ENCODE measurements around the gene SERP2. TPM values are rescaled to one million over a fixed set of nuclear protein-coding genes. Genes with fewer than 3 reads are reported as not detected.
A peak's percentile ranks its signal among the peaks of the same experiment; 100 is the strongest.

The SERP2 gene
- total and polyA plus RNA-seq, 9 of the 15 experiments (the other 6 are each of a cell fraction or from before 2014, with no cell fraction given), result 0.13 TPM; not detected in 8

GRCh38 chr13:44397766-44398223 lies 24.2 kb downstream of the SERP2 start:
- Histone ChIP-seq H2AFZ (ENCODE audit: low read depth, low read length) (peak overlapping the region; percentile 84), H3K36me3 (ENCODE audit: control insufficient read depth, insufficient read depth, low read length) (no peaks in the 10 kb centered on the region), H3K9me1 (ENCODE audit: control insufficient read depth, insufficient read depth, low read length) (no peaks in the 10 kb centered on the region), H3K9ac (ENCODE audit: insufficient read depth in 1 of 2, low read depth in 2 of 2, low read length in 2 of 2) (peak overlapping the region in 1 of 2 experiments; percentile 45; a peak in 2 of 4 replicates), H3K4me1 (replicated peaks in 1 of 2; ENCODE audit: control insufficient read depth in 2 of 2, insufficient read depth in 2 of 2, low read length in 2 of 2) (peaks cover 23 to 34% of the 10 kb centered on the region in 2 experiments; a peak in 4 of 5 replicates), H3K79me2 (ENCODE audit: control insufficient read depth, insufficient read depth, low read length) (no peaks in the 10 kb centered on the region), H3K27me3 (ENCODE audit: control insufficient read depth in 2 of 2, insufficient read depth in 2 of 2, low read length in 2 of 2) (no peaks in the 10 kb centered on the region), H3K9me3 (replicated peaks; ENCODE audit: control insufficient read depth, insufficient read depth, low read depth, low read length) (no peaks in the 10 kb centered on the region), H3K27ac (ENCODE audit: extremely low read depth, low read depth, low read length) (peak overlapping the region; percentile 78), H4K20me1 (replicated peaks; ENCODE audit: control insufficient read depth, insufficient read depth, low read length) (no peaks in the 10 kb centered on the region), H3K4me3 (no peak overlapping the region), H3K4me2 (ENCODE audit: insufficient read depth, low read length) (peak overlapping the region; percentile 63)
- WGBS (ENCODE audit: insufficient coverage, low coverage, missing lambda C conversion rate), result 10% methylated on average over 2 of the region's 3 CpGs
- intact Hi-C loops (cut with micrococcal nuclease) (no loop called here), in situ Hi-C loops (cut with MboI) (no loop called here)
- FAIRE-seq (peak; percentile 88), ATAC-seq (peak; percentile 95), DNase-seq (ENCODE audit: extremely low read depth in 1 of 4, low spot score in 3 of 4) (peak; percentile 53 to 89 (median 70))
- BruUV-seq (replicated peaks), result no TSS peak
- CTCF ChIA-PET (ENCODE audit: low intra/inter-chr PET ratio), result no interaction called here
- POLR2A ChIA-PET, result interaction anchor here (0.6 to 1.1 kb wide), 2 partner anchors 12 to 23 kb away, joined by 3 to 4 read pairs; no protein-coding TSS in a partner anchor
- TF ChIP-seq ELF2 (CRISPR knock-in tag; IDR thresholded peaks at IDR 0.05) (no peak), ZBTB1 (CRISPR knock-in tag; IDR thresholded peaks at IDR 0.05; ENCODE audit: borderline replicate concordance, low read depth) (no peak), PTBP1 (IDR thresholded peaks at IDR 0.05; ENCODE audit: low read depth, low read length) (no peak), KAT7 (CRISPR knock-in tag; IDR thresholded peaks at IDR 0.05; ENCODE audit: borderline replicate concordance) (no peak), IRF2 (CRISPR knock-in tag; IDR thresholded peaks at IDR 0.05) (no peak), ZKSCAN1 (IDR thresholded peaks at IDR 0.05; ENCODE audit: low read depth, low read length) (no peak; the same call in 1 of the 2 replicates), GTF2A2 (tag; IDR thresholded peaks at IDR 0.05) (no peak), MED1 (CRISPR knock-in tag; IDR thresholded peaks at IDR 0.05; ENCODE audit: borderline replicate concordance) (no peak), ZNF444 (CRISPR knock-in tag; IDR thresholded peaks at IDR 0.05) (no peak), SLC30A9 (CRISPR knock-in tag; IDR thresholded peaks at IDR 0.05) (no peak), LEF1 (IDR thresholded peaks at IDR 0.05) (peak; percentile 78; the same call in 1 of the 2 replicates), KDM5B (IDR thresholded peaks at IDR 0.05; ENCODE audit: insufficient replicate concordance, low read depth, low read length) (no peak), ZNF639 (CRISPR knock-in tag; conservative IDR thresholded peaks at IDR 0.05 in 1 of 2, IDR thresholded peaks at IDR 0.05 in 1 of 2) (0 out of 4 replicates have a peak, but pooled peaks of 1 of the 2 experiments have one; percentile 32), TFAM (CRISPR knock-in tag; conservative IDR thresholded peaks at IDR 0.05) (no peak), SETDB1 (IDR thresholded peaks at IDR 0.05; ENCODE audit: low read length) (no peak), LARP7 (IDR thresholded peaks at IDR 0.05) (no peak), NFIX (CRISPR knock-in tag; IDR thresholded peaks at IDR 0.05; ENCODE audit: low read depth) (no peak), SNRNP70 (optimal IDR thresholded peaks at IDR 0.05; ENCODE audit: low read depth, low read length) (no peak), GABPB2 (CRISPR knock-in tag; conservative IDR thresholded peaks at IDR 0.05) (no peak)
- TF ChIP-seq, protein P1, sequence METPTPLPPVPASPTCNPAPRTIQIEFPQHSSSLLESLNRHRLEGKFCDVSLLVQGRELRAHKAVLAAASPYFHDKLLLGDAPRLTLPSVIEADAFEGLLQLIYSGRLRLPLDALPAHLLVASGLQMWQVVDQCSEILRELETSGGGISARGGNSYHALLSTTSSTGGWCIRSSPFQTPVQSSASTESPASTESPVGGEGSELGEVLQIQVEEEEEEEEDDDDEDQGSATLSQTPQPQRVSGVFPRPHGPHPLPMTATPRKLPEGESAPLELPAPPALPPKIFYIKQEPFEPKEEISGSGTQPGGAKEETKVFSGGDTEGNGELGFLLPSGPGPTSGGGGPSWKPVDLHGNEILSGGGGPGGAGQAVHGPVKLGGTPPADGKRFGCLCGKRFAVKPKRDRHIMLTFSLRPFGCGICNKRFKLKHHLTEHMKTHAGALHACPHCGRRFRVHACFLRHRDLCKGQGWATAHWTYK (CRISPR knock-in tag; IDR thresholded peaks at IDR 0.05), result no peak
- TF ChIP-seq, protein P2, sequence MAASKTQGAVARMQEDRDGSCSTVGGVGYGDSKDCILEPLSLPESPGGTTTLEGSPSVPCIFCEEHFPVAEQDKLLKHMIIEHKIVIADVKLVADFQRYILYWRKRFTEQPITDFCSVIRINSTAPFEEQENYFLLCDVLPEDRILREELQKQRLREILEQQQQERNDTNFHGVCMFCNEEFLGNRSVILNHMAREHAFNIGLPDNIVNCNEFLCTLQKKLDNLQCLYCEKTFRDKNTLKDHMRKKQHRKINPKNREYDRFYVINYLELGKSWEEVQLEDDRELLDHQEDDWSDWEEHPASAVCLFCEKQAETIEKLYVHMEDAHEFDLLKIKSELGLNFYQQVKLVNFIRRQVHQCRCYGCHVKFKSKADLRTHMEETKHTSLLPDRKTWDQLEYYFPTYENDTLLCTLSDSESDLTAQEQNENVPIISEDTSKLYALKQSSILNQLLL (CRISPR knock-in tag; IDR thresholded peaks at IDR 0.05; ENCODE audit: borderline replicate concordance), result no peak

Measured in K562 (cell line).